GM18858 (cell line): ENCODE measurements around the gene NOP9.
A peak's percentile ranks its signal among the peaks of the same experiment; 100 is the strongest.

ENCODE experiments used
- ATAC-seq: cut with Tn5 transposase; IDR thresholded peaks from one replicate; pipeline ENCODE4 v1.9.1; 2021; ENCODE audit not compliant: unreplicated experiment

NOP9 gene

GRCh38 chr14:24262821-24263733, 36.6 kb upstream of the NOP9 start, which contains the start of gene TGM1:
Gene TGM1, minus strand, starts transcription at chr14:24263177. Its CDS starts 825 bp downstream, at chr14:24262352.
- ATAC-seq, result no peak

GRCh38 chr14:24263848-24264247, 35.8 kb upstream of the NOP9 start:
- no peak for ATAC-seq

- ATAC-seq, result no peak
Observed at GRCh38 chr14:24264298-24264697, 35.4 kb upstream of the NOP9 start.

GRCh38 chr14:24266344-24267244, 33.1 kb upstream of the NOP9 start:
- no peak for ATAC-seq

- ATAC-seq, result no peak
Observed at GRCh38 chr14:24267516-24267915, 32.1 kb upstream of the NOP9 start.

- ATAC-seq, result no peak
Observed at GRCh38 chr14:24268225-24268624, 31.4 kb upstream of the NOP9 start.

GRCh38 chr14:24269368-24269767, 30.3 kb upstream of the NOP9 start:
- no peak for ATAC-seq

- no peak for ATAC-seq
Observed at GRCh38 chr14:24269910-24270536, 29.6 kb upstream of the NOP9 start.

GRCh38 chr14:24270537-24271133, 29.0 kb upstream of the NOP9 start:
- ATAC-seq, result no peak

GRCh38 chr14:24271134-24271833, 28.4 kb upstream of the NOP9 start, which contains the start of gene RABGGTA:
Gene RABGGTA, minus strand, starts transcription at chr14:24271597. Its CDS starts 482 bp downstream, at chr14:24271115.
- peak; percentile 71 for ATAC-seq

GRCh38 chr14:24271834-24272263, 27.8 kb upstream of the NOP9 start:
- no peak for ATAC-seq

GRCh38 chr14:24272467-24272866, 27.2 kb upstream of the NOP9 start:
- ATAC-seq, result no peak

- no peak for ATAC-seq
Observed at GRCh38 chr14:24273422-24273998, 26.1 kb upstream of the NOP9 start.

- ATAC-seq, result peak; percentile 64
Observed at GRCh38 chr14:24274101-24274543, 25.5 kb upstream of the NOP9 start.

- no peak for ATAC-seq
Observed at GRCh38 chr14:24277071-24277470, 22.6 kb upstream of the NOP9 start.

- ATAC-seq, result no peak
Observed at GRCh38 chr14:24277606-24278321, 21.9 kb upstream of the NOP9 start.

GRCh38 chr14:24278424-24278823, 21.2 kb upstream of the NOP9 start:
- ATAC-seq, result no peak

GRCh38 chr14:24279301-24280186, 20.1 kb upstream of the NOP9 start:
- peak; percentile 64 for ATAC-seq
